HEK293 (cell line): ENCODE results near the gene SLC43A1.
A peak's percentile ranks its signal among the peaks of the same experiment; 100 is the strongest.

Experiments used
- CTCF ChIA-PET: fragments of 350-600 bp; formaldehyde crosslinking; extraction: SDS; loops from one replicate; lab custom pipeline; 2021; ENCODE audit warnings: antibody characterized with exemption; lab: Yijun Ruan, JAX
- POLR2A ChIA-PET: fragments of 300-600 bp; formaldehyde crosslinking; extraction: SDS; loops from one replicate; lab custom pipeline; 2020; ENCODE audit warnings: antibody characterized with exemption, inconsistent platforms; lab: Yijun Ruan, JAX
- H3K27ac ChIP-seq: fragments of 200-500 bp; sonication (Bioruptor generic); 2 replicates; pipeline ENCODE4 v1.5.1; 2014; ENCODE audit warnings: low read depth, low read length, control low read depth, inconsistent platforms; ENCODE audit errors: extremely low read depth
- H3K36me3 ChIP-seq, 2 experiments: fragments of 200-500 bp in 1 of 2; sonication (Bioruptor generic) in 1 of 2; 1 replicate in 1 of 2; 2 replicates in 1 of 2; pipeline ENCODE4 v1.5.1; 2014 to 2017; ENCODE audit warnings: inconsistent platforms in 2 of 2, low read length in 2 of 2; ENCODE audit not compliant: control insufficient read depth in 2 of 2, insufficient read depth in 1 of 2
- H3K4me1 ChIP-seq: fragments of 200-500 bp; sonication (Bioruptor generic); 2 replicates; pipeline ENCODE4 v1.5.1; 2014; ENCODE audit warnings: mild to moderate bottlenecking, low read length, inconsistent platforms; ENCODE audit not compliant: control insufficient read depth, insufficient read depth
- H3K4me3 ChIP-seq: 2 replicates; pipeline ENCODE4 v1.5.1; 2011; ENCODE audit warnings: low read depth, mild to moderate bottlenecking, control low read depth, low read length, moderate library complexity
- H3K9me3 ChIP-seq: fragments of 200-500 bp; sonication (Bioruptor generic); 2 replicates; pipeline ENCODE4 v1.5.1; 2014; ENCODE audit warnings: low read depth, low read length, inconsistent platforms; ENCODE audit not compliant: control insufficient read depth, insufficient read depth
- BCL11A ChIP-seq: fragments of 450-650 bp; formaldehyde crosslinking; IDR thresholded peaks from 2 replicates; pipeline ENCODE4 v1.5.1; 2016; ENCODE audit warnings: low read depth, missing biosample characterization, missing genetic modification characterization
- EGR2 ChIP-seq: fragments of 450-650 bp; formaldehyde crosslinking; IDR thresholded peaks from 2 replicates; pipeline ENCODE4 v1.5.1; 2016; ENCODE audit warnings: low read depth, missing biosample characterization, missing genetic modification characterization
- FEZF1 ChIP-seq: fragments of 450-650 bp; formaldehyde crosslinking; IDR thresholded peaks from 2 replicates; pipeline ENCODE4 v1.5.1; 2016; ENCODE audit warnings: missing biosample characterization, missing genetic modification characterization
- GLI4 ChIP-seq: fragments of 450-650 bp; formaldehyde crosslinking; IDR thresholded peaks from 2 replicates; pipeline ENCODE4 v1.5.1; 2016; ENCODE audit warnings: missing biosample characterization, missing genetic modification characterization
- HOXC10 ChIP-seq: sonication (generic); formaldehyde crosslinking; IDR thresholded peaks from 2 replicates; pipeline ENCODE4 v1.8.1; 2023; ENCODE audit warnings: mild to moderate bottlenecking, missing genetic modification reagents
- IKZF3 ChIP-seq: fragments of 450-650 bp; IDR thresholded peaks from 2 replicates; pipeline ENCODE4 v1.5.0; 2018; ENCODE audit warnings: missing biosample characterization, mild to moderate bottlenecking, missing genetic modification characterization, moderate library complexity
- KLF10 ChIP-seq: fragments of 450-650 bp; IDR thresholded peaks from 2 replicates; pipeline ENCODE4 v1.5.1; 2018; ENCODE audit warnings: missing biosample characterization, mild to moderate bottlenecking, missing genetic modification characterization
- KLF16 ChIP-seq: fragments of 450-650 bp; formaldehyde crosslinking; IDR thresholded peaks from 2 replicates; pipeline ENCODE4 v1.5.1; 2017; ENCODE audit warnings: missing biosample characterization, missing genetic modification characterization
- KLF7 ChIP-seq: fragments of 450-650 bp; formaldehyde crosslinking; IDR thresholded peaks from 2 replicates; pipeline ENCODE4 v1.5.1; 2016; ENCODE audit warnings: missing biosample characterization, missing genetic modification characterization, borderline replicate concordance
- SCRT1 ChIP-seq: fragments of 450-650 bp; formaldehyde crosslinking; IDR thresholded peaks from 2 replicates; pipeline ENCODE4 v1.5.1; 2016; ENCODE audit warnings: missing biosample characterization, missing genetic modification characterization, borderline replicate concordance
- SP7 ChIP-seq: fragments of 450-650 bp; formaldehyde crosslinking; IDR thresholded peaks from 2 replicates; pipeline ENCODE4 v1.5.1; 2016; ENCODE audit warnings: missing biosample characterization, missing genetic modification characterization
- WT1 ChIP-seq: fragments of 450-650 bp; formaldehyde crosslinking; IDR thresholded peaks from 2 replicates; pipeline ENCODE4 v1.5.1; 2016; ENCODE audit warnings: missing biosample characterization, missing genetic modification characterization
- ZBTB21 ChIP-seq: fragments of 450-650 bp; formaldehyde crosslinking; IDR thresholded peaks from 2 replicates; pipeline ENCODE4 v1.5.1; 2017; ENCODE audit warnings: missing biosample characterization, missing genetic modification characterization
- ZNF133 ChIP-seq: fragments of 450-650 bp; formaldehyde crosslinking; IDR thresholded peaks from 2 replicates; pipeline ENCODE4 v1.5.1; 2016; ENCODE audit warnings: missing biosample characterization, missing genetic modification characterization
- ZNF23 ChIP-seq: fragments of 450-650 bp; formaldehyde crosslinking; IDR thresholded peaks from 2 replicates; pipeline ENCODE4 v1.5.1; 2016; ENCODE audit warnings: missing biosample characterization, missing genetic modification characterization, borderline replicate concordance
- ZNF248 ChIP-seq: fragments of 450-650 bp; formaldehyde crosslinking; IDR thresholded peaks from 2 replicates; pipeline ENCODE4 v1.5.1; 2017; ENCODE audit warnings: missing biosample characterization, missing genetic modification characterization
- ZNF274 ChIP-seq, 2 experiments: fragments of 200-500 bp in 1 of 2; fragments of 450-650 bp in 1 of 2; sonication (Bioruptor generic) in 1 of 2; formaldehyde crosslinking in 1 of 2; IDR thresholded peaks; 2 replicates each; pipeline versions ENCODE4 v1.5.1 to v1.6.1; 2014 to 2016; ENCODE audit warnings: borderline replicate concordance in 1 of 2, inconsistent platforms in 1 of 2, low read length in 1 of 2, missing biosample characterization in 1 of 2, missing genetic modification characterization in 1 of 2
- ZNF366 ChIP-seq: fragments of 450-650 bp; formaldehyde crosslinking; conservative IDR thresholded peaks from 2 replicates; pipeline ENCODE4 v1.5.1; 2016; ENCODE audit warnings: missing biosample characterization, missing genetic modification characterization
- ZNF394 ChIP-seq: fragments of 450-650 bp; formaldehyde crosslinking; IDR thresholded peaks from 2 replicates; pipeline ENCODE4 v1.5.1; 2016; ENCODE audit warnings: missing biosample characterization, missing genetic modification characterization, mild to moderate bottlenecking, moderate library complexity, borderline replicate concordance
- ZNF549 ChIP-seq: fragments of 450-650 bp; IDR thresholded peaks from 2 replicates; pipeline ENCODE4 v1.5.1; 2018; ENCODE audit warnings: missing biosample characterization, missing genetic modification characterization, mild to moderate bottlenecking, inconsistent platforms, moderate library complexity
- ZNF555 ChIP-seq: fragments of 450-650 bp; formaldehyde crosslinking; conservative IDR thresholded peaks from 2 replicates; pipeline ENCODE4 v1.5.1; 2017; ENCODE audit warnings: missing biosample characterization, mild to moderate bottlenecking, missing genetic modification characterization, inconsistent platforms
- ZNF596 ChIP-seq: fragments of 450-650 bp; IDR thresholded peaks from 2 replicates; pipeline ENCODE4 v1.5.0; 2018; ENCODE audit warnings: missing biosample characterization, mild to moderate bottlenecking, missing genetic modification characterization, moderate library complexity
- ZNF621 ChIP-seq: fragments of 450-650 bp; formaldehyde crosslinking; IDR thresholded peaks from 2 replicates; pipeline ENCODE4 v1.5.1; 2017; ENCODE audit warnings: missing biosample characterization, missing genetic modification characterization
- ZNF629 ChIP-seq: fragments of 450-650 bp; formaldehyde crosslinking; IDR thresholded peaks from 2 replicates; pipeline ENCODE4 v1.5.1; 2017; ENCODE audit warnings: missing biosample characterization, missing genetic modification characterization
- ZNF670 ChIP-seq: fragments of 450-650 bp; formaldehyde crosslinking; IDR thresholded peaks from 2 replicates; pipeline ENCODE4 v1.5.1; 2016; ENCODE audit warnings: missing biosample characterization, missing genetic modification characterization, low read depth
- ZNF677 ChIP-seq: fragments of 450-650 bp; IDR thresholded peaks from 2 replicates; pipeline ENCODE4 v1.5.0; 2018; ENCODE audit warnings: missing biosample characterization, mild to moderate bottlenecking, missing genetic modification characterization, moderate library complexity
- ZXDB ChIP-seq: fragments of 450-650 bp; formaldehyde crosslinking; IDR thresholded peaks from 2 replicates; pipeline ENCODE4 v1.5.1; 2016; ENCODE audit warnings: missing biosample characterization, missing genetic modification characterization
- TF ChIP-seq, protein P1 (sequence below): fragments of 450-650 bp; formaldehyde crosslinking; IDR thresholded peaks from 2 replicates; pipeline ENCODE4 v1.5.1; 2017; ENCODE audit warnings: missing biosample characterization, missing genetic modification characterization
- TF ChIP-seq, protein P2 (sequence below): fragments of 450-650 bp; formaldehyde crosslinking; IDR thresholded peaks from 2 replicates; pipeline ENCODE4 v1.5.1; 2016; ENCODE audit warnings: missing biosample characterization, missing genetic modification characterization
- TF ChIP-seq, protein P3 (sequence below): fragments of 450-650 bp; formaldehyde crosslinking; IDR thresholded peaks from 2 replicates; pipeline ENCODE4 v1.5.1; 2017; ENCODE audit warnings: missing biosample characterization, missing genetic modification characterization
- TF ChIP-seq, protein P4 (sequence below): fragments of 450-650 bp; formaldehyde crosslinking; IDR thresholded peaks from 2 replicates; pipeline ENCODE4 v1.5.1; 2016; ENCODE audit warnings: missing biosample characterization, missing genetic modification characterization

Gene SLC43A1

DNA sequence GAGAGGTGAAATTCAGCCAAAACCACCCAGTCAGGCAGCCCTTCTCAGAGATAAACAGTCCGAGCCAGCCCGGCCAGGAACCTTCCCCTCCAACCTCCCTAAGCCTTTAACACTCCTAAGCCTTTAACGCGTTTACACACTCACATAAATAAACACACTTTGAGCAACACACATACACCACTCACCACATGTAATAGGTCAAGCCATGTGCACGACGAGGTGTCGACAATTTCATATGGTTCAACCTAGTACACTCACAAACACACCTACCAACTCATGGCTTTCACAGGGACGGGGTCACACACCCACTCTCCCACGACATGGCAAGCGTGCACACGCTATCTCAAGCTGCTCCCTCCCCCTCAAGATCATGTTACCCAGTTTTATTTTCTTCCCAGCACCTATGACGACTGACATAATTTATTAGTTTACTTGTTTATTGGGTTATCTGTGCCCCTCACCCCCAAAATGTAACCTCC, 15.5 kb downstream of the SLC43A1 start (continued):
- no peak for TF ChIP-seq KLF7 (tag by site-specific recombination)
- 0 out of 2 replicates have a peak, but pooled peaks have one; percentile 13 for TF ChIP-seq KLF16 (tag by site-specific recombination)
- 0 out of 2 replicates have a peak, but pooled peaks have one; percentile 9 for TF ChIP-seq FEZF1 (tag by site-specific recombination)
- no peak for TF ChIP-seq ZNF596 (tag by site-specific recombination)
- no peak for TF ChIP-seq HOXC10 (CRISPR knock-in tag)
- no peak for TF ChIP-seq SCRT1 (tag by site-specific recombination)
- no peak for TF ChIP-seq ZNF549 (tag by site-specific recombination)
- TF ChIP-seq ZNF670 (tag by site-specific recombination): no peak
- TF ChIP-seq SP7: 0 out of 2 replicates have a peak, but pooled peaks have one; percentile 43
- TF ChIP-seq, protein P1, sequence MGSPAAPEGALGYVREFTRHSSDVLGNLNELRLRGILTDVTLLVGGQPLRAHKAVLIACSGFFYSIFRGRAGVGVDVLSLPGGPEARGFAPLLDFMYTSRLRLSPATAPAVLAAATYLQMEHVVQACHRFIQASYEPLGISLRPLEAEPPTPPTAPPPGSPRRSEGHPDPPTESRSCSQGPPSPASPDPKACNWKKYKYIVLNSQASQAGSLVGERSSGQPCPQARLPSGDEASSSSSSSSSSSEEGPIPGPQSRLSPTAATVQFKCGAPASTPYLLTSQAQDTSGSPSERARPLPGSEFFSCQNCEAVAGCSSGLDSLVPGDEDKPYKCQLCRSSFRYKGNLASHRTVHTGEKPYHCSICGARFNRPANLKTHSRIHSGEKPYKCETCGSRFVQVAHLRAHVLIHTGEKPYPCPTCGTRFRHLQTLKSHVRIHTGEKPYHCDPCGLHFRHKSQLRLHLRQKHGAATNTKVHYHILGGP (tag by site-specific recombination): no peak
- TF ChIP-seq, protein P2, sequence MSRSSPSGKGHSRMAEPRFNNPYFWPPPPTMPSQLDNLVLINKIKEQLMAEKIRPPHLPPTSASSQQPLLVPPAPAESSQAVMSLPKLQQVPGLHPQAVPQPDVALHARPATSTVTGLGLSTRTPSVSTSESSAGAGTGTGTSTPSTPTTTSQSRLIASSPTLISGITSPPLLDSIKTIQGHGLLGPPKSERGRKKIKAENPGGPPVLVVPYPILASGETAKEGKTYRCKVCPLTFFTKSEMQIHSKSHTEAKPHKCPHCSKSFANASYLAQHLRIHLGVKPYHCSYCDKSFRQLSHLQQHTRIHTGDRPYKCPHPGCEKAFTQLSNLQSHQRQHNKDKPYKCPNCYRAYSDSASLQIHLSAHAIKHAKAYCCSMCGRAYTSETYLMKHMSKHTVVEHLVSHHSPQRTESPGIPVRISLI (tag by site-specific recombination): no peak
- TF ChIP-seq, protein P3, sequence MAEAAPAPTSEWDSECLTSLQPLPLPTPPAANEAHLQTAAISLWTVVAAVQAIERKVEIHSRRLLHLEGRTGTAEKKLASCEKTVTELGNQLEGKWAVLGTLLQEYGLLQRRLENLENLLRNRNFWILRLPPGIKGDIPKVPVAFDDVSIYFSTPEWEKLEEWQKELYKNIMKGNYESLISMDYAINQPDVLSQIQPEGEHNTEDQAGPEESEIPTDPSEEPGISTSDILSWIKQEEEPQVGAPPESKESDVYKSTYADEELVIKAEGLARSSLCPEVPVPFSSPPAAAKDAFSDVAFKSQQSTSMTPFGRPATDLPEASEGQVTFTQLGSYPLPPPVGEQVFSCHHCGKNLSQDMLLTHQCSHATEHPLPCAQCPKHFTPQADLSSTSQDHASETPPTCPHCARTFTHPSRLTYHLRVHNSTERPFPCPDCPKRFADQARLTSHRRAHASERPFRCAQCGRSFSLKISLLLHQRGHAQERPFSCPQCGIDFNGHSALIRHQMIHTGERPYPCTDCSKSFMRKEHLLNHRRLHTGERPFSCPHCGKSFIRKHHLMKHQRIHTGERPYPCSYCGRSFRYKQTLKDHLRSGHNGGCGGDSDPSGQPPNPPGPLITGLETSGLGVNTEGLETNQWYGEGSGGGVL: peak; percentile 55
- TF ChIP-seq ZNF555 (tag by site-specific recombination): no peak
- TF ChIP-seq ZNF23 (tag by site-specific recombination): no peak
- no peak for TF ChIP-seq ZXDB (tag by site-specific recombination)
- TF ChIP-seq EGR2 (tag by site-specific recombination): peak; percentile 66; the same call in 1 of the 2 replicates
- TF ChIP-seq BCL11A (tag by site-specific recombination): peak; percentile 8; the same call in 1 of the 2 replicates
- no peak for TF ChIP-seq ZNF274 (IDR thresholded peaks at IDR 0.05; ENCODE audit: low read length)
- no peak for TF ChIP-seq ZNF274 (tag by site-specific recombination; IDR thresholded peaks at IDR 0.05; ENCODE audit: borderline replicate concordance)
- no peak for TF ChIP-seq ZNF677 (tag by site-specific recombination)
- TF ChIP-seq ZNF629 (tag by site-specific recombination): 0 out of 2 replicates have a peak, but pooled peaks have one; percentile 21
- TF ChIP-seq ZNF248 (tag by site-specific recombination): no peak

DNA sequence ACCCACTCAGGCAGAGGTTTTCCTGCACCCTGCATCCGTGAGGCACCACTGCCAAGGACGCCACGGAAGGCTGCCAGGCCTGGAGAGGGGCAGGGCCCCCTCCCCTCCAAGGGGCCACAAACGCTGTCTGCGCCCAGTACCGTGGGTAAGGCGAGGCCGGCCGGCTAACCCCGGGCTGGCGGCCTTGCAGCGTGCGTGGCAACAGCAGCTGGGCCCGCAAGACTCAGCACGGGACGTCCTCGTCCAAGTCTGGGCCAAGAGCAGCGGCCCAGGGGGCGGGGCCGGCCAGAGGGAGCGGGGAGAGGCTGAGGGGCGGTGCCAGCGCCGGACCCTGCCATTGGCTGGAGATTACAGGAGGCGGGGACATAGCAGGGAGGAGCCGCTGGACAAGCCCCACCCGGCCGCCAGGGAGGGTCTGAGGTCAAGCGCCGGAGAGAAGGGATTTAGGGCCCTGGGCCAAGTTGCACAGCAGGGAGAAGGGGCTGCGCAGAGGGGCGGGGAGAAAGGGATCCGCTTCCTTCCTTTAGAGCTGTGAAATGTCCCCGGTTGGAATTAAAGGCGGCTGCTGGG, 16.0 kb downstream of the SLC43A1 start:
- Histone ChIP-seq H3K4me3 (no peak overlapping the region), H3K36me3 (peaks cover 0 to 16% of the 10 kb centered on the region in 2 experiments; a peak in 1 of 3 replicates), H3K27ac (no peak overlapping the region), H3K4me1 (no peaks in the 10 kb centered on the region), H3K9me3 (no peaks in the 10 kb centered on the region)
- CTCF ChIA-PET: no interaction called here
- POLR2A ChIA-PET: no interaction called here
- TF ChIP-seq ZNF621 (tag by site-specific recombination) (no peak), ZNF394 (tag by site-specific recombination) (no peak), KLF10 (tag by site-specific recombination) (peak; percentile 96), ZNF366 (tag by site-specific recombination) (peak; percentile 80), GLI4 (tag by site-specific recombination) (no peak), ZBTB21 (no peak), ZNF133 (tag by site-specific recombination) (no peak), WT1 (peak; percentile 86), KLF7 (tag by site-specific recombination) (0 out of 2 replicates have a peak, but pooled peaks have one; percentile 43), IKZF3 (tag by site-specific recombination) (peak; percentile 92)
- TF ChIP-seq, protein P4, sequence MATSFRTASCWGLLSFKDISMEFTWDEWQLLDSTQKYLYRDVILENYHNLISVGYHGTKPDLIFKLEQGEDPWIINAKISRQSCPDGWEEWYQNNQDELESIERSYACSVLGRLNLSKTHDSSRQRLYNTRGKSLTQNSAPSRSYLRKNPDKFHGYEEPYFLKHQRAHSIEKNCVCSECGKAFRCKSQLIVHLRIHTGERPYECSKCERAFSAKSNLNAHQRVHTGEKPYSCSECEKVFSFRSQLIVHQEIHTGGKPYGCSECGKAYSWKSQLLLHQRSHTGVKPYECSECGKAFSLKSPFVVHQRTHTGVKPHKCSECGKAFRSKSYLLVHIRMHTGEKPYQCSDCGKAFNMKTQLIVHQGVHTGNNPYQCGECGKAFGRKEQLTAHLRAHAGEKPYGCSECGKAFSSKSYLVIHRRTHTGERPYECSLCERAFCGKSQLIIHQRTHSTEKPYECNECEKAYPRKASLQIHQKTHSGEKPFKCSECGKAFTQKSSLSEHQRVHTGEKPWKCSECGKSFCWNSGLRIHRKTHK: no peak
